ENCODE results near the gene PPM1A. TPM values are rescaled to one million over a fixed set of nuclear protein-coding genes. Genes with fewer than 3 reads are reported as not detected.
A peak's percentile ranks its signal among the peaks of the same experiment; 100 is the strongest.

Gene PPM1A
- total and polyA plus RNA-seq, 2 of the 13 experiments (the other 11 are each of a cell fraction or from before 2014, with no cell fraction given), result 23.3 to 29.8 TPM

DNA sequence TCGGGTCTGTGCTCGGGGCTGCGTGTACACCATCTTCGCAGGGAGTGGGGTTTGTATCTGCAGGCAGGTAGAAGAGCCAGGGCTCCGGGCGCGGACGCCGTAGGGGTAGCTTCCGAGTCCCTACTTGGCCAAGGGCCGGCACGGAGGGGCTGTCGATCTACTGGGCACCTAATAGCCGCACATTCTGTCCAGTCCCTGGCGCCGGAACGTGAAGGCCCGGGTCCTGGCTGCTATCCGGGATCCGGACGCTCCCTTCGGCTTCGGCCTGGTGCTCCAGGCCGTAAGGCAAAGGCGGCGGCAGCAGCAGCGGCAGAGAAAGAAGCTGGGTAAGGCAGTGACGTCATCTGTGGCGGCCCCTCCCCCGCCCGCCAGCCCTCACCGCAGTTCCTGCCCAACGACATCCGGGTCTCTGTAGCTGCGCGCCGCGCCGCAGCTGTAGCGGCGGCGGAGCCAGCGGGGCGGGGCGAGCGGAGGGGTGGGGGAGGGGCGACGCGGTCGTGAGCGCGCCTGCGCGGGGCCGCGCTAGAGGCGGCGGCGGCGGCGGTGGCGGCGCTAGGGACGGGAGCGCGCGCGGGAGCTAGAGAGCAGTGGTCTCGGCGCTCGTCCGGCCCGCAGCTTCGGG is at the start of gene PPM1A (continued):
- TF ChIP-seq, protein P1, sequence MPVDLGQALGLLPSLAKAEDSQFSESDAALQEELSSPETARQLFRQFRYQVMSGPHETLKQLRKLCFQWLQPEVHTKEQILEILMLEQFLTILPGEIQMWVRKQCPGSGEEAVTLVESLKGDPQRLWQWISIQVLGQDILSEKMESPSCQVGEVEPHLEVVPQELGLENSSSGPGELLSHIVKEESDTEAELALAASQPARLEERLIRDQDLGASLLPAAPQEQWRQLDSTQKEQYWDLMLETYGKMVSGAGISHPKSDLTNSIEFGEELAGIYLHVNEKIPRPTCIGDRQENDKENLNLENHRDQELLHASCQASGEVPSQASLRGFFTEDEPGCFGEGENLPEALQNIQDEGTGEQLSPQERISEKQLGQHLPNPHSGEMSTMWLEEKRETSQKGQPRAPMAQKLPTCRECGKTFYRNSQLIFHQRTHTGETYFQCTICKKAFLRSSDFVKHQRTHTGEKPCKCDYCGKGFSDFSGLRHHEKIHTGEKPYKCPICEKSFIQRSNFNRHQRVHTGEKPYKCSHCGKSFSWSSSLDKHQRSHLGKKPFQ (CRISPR knock-in tag; IDR thresholded peaks at IDR 0.05; ENCODE audit: insufficient replicate concordance), result no peak
- TF ChIP-seq, protein P2, sequence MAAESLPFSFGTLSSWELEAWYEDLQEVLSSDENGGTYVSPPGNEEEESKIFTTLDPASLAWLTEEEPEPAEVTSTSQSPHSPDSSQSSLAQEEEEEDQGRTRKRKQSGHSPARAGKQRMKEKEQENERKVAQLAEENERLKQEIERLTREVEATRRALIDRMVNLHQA (CRISPR knock-in tag; IDR thresholded peaks at IDR 0.05), result no peak
- TF ChIP-seq ZBTB1 (CRISPR knock-in tag; IDR thresholded peaks at IDR 0.05; ENCODE audit: borderline replicate concordance) (no peak), ZNF337 (CRISPR knock-in tag; IDR thresholded peaks at IDR 0.05; ENCODE audit: borderline replicate concordance, low read depth) (0 out of 2 replicates have a peak, but pooled peaks have one; percentile 80), NFE2L2 (IDR thresholded peaks at IDR 0.05; ENCODE audit: low read length) (no peak), SUZ12 (IDR thresholded peaks at IDR 0.05; ENCODE audit: low read depth, low read length) (no peak), REL (CRISPR knock-in tag; conservative IDR thresholded peaks at IDR 0.05) (peak; percentile 92), KLF13 (CRISPR knock-in tag; IDR thresholded peaks at IDR 0.05) (0 out of 2 replicates have a peak, but pooled peaks have one; percentile 24), MXI1 (IDR thresholded peaks at IDR 0.05; ENCODE audit: borderline replicate concordance, low read depth, low read length) (peak; percentile 29; the same call in 1 of the 3 replicates), ETV6 (CRISPR knock-in tag; conservative IDR thresholded peaks at IDR 0.05) (no peak), ZNF160 (CRISPR knock-in tag; IDR thresholded peaks at IDR 0.05) (no peak; the same call in 1 of the 2 replicates), ZNF225 (CRISPR knock-in tag; IDR thresholded peaks at IDR 0.05) (peak; percentile 92; the same call in 1 of the 2 replicates), ZSCAN12 (CRISPR knock-in tag; IDR thresholded peaks at IDR 0.05) (peak; percentile 40; the same call in 1 of the 2 replicates), SMAD1 (CRISPR knock-in tag; IDR thresholded peaks at IDR 0.05; ENCODE audit: borderline replicate concordance, low read depth) (peak; percentile 91; the same call in 1 of the 2 replicates), GZF1 (CRISPR knock-in tag; IDR thresholded peaks at IDR 0.05) (no peak), SMAD3 (CRISPR knock-in tag; IDR thresholded peaks at IDR 0.05) (peak; percentile 38; the same call in 1 of the 2 replicates), KLF12 (CRISPR knock-in tag; IDR thresholded peaks at IDR 0.05; ENCODE audit: borderline replicate concordance) (no peak)
- TF ChIP-seq, protein P3, sequence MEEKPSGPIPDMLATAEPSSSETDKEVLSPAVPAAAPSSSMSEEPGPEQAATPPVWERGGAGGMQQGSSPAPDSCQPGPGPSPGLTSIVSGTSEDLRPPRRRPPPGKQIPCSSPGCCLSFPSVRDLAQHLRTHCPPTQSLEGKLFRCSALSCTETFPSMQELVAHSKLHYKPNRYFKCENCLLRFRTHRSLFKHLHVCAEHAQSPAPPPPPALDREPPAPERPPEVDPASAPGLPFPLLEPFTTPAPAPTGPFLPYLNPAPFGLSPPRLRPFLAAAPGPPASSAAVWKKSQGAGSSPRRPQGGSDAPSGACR (CRISPR knock-in tag; IDR thresholded peaks at IDR 0.05), result peak; percentile 71; the same call in 1 of the 2 replicates
- TF ChIP-seq, protein P4, sequence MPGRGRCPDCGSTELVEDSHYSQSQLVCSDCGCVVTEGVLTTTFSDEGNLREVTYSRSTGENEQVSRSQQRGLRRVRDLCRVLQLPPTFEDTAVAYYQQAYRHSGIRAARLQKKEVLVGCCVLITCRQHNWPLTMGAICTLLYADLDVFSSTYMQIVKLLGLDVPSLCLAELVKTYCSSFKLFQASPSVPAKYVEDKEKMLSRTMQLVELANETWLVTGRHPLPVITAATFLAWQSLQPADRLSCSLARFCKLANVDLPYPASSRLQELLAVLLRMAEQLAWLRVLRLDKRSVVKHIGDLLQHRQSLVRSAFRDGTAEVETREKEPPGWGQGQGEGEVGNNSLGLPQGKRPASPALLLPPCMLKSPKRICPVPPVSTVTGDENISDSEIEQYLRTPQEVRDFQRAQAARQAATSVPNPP (CRISPR knock-in tag; IDR thresholded peaks at IDR 0.05), result no peak
- TF ChIP-seq, protein P5, sequence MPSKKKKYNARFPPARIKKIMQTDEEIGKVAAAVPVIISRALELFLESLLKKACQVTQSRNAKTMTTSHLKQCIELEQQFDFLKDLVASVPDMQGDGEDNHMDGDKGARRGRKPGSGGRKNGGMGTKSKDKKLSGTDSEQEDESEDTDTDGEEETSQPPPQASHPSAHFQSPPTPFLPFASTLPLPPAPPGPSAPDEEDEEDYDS (CRISPR knock-in tag; IDR thresholded peaks at IDR 0.05), result peak; percentile 78
- TF ChIP-seq, protein P6, sequence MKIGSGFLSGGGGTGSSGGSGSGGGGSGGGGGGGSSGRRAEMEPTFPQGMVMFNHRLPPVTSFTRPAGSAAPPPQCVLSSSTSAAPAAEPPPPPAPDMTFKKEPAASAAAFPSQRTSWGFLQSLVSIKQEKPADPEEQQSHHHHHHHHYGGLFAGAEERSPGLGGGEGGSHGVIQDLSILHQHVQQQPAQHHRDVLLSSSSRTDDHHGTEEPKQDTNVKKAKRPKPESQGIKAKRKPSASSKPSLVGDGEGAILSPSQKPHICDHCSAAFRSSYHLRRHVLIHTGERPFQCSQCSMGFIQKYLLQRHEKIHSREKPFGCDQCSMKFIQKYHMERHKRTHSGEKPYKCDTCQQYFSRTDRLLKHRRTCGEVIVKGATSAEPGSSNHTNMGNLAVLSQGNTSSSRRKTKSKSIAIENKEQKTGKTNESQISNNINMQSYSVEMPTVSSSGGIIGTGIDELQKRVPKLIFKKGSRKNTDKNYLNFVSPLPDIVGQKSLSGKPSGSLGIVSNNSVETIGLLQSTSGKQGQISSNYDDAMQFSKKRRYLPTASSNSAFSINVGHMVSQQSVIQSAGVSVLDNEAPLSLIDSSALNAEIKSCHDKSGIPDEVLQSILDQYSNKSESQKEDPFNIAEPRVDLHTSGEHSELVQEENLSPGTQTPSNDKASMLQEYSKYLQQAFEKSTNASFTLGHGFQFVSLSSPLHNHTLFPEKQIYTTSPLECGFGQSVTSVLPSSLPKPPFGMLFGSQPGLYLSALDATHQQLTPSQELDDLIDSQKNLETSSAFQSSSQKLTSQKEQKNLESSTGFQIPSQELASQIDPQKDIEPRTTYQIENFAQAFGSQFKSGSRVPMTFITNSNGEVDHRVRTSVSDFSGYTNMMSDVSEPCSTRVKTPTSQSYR (CRISPR knock-in tag; IDR thresholded peaks at IDR 0.05; ENCODE audit: borderline replicate concordance), result peak; percentile 97
